K562 treated with DMSO at 1 percent for 12 hours (cell line): Measurements from ENCODE around the gene VPS25. TPM values are rescaled to one million over a fixed set of nuclear protein-coding genes. Genes with fewer than 3 reads are reported as not detected.

ENCODE experiments used
- total RNA-seq: library from RNA; unstranded; fragments of 300-600 nt; gene quantifications from 2 replicates; pipeline ENCODE4 v1.2.3, GENCODE V29; 2022; ENCODE audit not compliant: insufficient read depth

Gene VPS25
- total RNA-seq: 138 and 158 TPM in 2 replicates

DNA sequence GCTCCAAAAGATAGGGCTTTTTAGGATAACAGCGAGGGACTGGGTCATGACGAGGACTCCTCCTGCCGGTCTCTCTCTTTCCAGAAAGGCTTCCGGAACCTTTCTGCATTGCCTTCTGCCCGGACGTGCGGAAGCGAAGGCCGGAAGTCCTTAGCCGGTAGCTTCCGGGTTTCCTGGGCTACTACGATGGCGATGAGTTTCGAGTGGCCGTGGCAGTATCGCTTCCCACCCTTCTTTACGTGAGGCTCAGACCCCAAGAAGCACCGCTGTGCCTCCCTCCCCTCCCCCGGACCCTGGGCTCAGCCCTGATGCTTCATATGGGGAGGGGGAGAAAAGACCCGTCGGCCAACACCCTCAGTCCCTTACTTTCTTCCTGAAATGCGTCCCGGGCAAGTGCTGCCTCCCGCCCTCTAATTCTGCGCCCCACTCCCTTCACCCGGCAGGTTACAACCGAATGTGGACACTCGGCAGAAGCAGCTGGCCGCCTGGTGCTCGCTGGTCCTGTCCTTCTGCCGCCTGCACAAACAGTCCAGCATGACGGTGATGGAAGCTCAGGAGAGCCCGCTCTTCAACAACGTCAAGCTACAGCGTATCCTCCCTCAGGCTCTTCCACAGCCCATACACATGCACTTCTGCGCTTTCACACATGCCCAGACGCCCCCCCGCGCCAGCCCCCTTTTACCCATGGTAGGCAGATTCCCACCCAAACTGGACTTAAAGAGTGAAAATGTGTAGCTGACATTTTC is at the start of gene VPS25:
Gene VPS25 (plus strand): TSS at position 160 of the 746 bp plus-strand sequence. CDS start 27 bp downstream, at position 187.

DNA sequence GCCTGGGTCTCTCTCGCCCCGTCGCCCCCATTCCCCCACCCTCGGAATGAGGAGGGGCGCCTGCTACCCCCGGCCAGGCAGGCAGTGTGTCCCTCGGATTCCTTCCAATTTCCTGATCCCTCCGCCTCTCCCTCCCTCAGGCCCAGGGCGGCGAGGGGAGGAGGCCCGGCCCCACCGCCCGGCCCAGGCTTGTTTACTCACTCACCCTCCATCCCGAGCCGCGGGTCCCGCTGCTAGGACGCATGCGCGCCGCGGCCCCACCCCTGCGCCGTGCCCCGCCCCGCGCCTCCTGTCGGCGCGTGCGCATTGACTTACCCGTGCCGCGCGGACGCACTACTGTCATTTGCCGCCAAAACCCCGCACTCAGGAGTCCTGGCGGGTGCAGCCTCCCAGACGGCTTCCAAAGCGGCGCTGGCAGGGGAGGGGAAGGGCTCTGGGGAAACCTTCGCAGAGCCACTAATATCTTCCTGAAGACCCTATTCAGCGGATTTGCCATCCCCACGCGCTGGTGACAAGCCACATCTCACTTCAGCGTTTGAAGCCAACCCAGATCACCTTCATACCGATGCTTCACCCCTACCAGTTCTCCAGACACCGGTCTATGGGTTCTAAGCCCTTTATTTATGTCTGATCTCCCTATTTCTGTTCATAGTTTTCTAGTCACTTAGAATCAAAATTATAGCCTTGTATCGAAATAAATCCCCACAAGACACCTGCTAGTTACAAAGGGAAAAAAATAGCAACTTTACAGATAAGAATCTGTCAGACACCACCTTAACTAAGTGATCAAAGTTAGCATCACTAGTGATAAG is 28.2 kb upstream of the VPS25 start, which contains the start of gene EZH1:
Gene EZH1 (minus strand): TSS at position 235 of the 812 bp plus-strand sequence. CDS start 16,099 bp downstream, outside the sequence.

DNA sequence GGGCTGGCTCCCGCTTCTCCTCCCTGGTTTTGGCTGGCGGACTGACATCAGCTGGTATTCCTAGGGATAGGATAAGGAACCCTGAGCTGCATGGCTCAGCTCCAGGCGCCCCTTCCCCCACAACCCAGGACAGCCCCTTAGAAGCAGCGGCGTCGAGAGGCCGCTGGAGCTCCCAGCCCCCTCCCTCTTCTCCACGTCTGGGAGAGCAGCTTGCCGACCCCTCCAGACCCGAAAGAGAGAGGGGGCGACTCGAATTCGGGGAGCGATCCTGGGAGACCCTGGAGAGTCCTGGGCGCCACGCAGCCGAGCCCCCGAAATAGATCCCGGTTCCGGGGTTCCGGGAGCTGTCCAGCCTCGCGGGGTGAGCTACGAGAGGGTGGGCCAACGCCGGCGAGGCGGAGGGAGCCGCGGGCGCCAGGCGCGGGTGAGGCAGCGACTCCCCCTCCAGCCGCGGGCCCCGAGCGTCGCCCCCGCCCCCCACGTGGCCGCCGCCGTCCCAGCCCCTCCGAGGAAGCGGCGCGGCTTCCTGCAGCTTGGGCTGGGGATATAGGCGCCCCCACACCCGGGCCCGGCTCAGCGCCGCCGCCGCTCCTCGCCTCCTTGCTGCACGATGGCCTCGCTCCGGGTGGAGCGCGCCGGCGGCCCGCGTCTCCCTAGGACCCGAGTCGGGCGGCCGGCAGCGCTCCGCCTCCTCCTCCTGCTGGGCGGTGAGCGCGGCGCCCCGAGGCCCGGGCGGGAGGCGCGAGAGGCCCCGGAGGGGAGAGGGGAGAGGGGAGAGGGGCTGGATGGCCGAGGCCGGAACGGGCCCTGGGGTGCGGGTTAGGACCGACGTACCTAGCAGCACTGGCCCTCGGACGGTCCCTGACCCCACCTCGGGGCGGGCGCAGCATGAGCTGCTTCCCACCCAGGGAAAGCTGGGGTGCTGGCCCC is 12.3 kb upstream of the VPS25 start, which contains the start of gene RAMP2:
Gene RAMP2 (plus strand): TSS at position 576 of the 930 bp plus-strand sequence. CDS start 35 bp downstream, at position 611.

GRCh38 chr17:42779936-42780850 is 6.9 kb downstream of the VPS25 start, which contains the start of gene WNK4:
WNK4 (plus strand) TSS chr17:42780610; CDS start chr17:42780699, 89 bp downstream.

DNA sequence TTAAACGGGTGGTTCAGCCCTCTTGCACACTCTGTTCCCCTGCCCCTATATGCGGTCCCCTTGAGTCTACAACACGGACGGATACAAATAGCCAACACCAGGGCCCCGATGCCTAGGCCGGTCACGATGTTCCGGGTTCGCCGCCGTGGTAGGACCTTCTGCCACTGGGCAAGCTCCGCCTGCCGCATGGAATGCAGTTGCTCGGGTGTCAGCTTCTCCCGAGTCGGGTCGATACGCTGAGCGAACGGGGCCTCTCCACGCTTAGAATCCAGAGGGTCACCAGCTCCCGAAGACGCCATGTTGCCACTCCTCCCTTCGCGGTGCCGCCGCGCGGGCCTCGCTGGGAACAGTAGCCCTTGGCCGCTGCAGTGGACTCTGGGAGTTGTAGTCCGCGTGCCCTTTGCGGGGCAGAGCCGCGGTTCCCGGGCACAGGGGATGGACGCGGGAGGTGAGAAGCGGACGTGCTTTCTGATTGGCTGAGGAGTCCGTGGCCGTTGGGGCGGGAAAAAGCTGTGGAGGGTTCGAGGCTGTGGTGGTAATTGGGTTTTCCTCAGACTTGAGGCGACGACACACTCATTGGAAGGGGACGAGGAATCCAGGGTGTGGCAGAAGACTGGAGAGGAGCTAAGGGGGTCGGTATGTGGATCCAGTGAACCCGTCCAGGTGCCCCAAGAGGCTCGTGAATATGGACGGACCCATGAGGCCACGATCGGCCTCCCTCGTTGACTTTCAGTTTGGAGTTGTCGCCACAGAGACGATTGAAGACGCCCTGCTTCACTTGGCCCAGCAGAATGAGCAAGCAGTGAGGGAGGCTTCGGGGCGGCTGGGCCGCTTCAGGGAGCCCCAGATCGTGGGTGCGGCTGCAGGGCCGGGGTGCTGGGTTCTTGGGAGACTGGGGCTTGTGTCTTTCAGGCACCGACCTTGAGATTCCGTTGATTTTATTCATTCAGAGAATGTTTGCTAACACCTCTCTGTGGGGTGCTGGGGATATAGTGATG is 25.4 kb downstream of the VPS25 start, which contains the start of the genes CNTD1 and COA3:
Gene CNTD1 (plus strand): TSS at position 479 of the 998 bp plus-strand sequence. CDS start 207 bp downstream, at position 686.
Gene COA3 (minus strand): TSS at position 322 of the 998 bp plus-strand sequence. CDS start 23 bp downstream, at position 299.

Other genes starting within 250 kb of the VPS25 start
- gene NAGLU, start 237.2 kb upstream of the VPS25 start, total RNA-seq: 13.4 and 17.2 TPM in 2 replicates
- 5.9 and 6.6 TPM in 2 replicates for gene HSD17B1, start 220.5 kb upstream of the VPS25 start, total RNA-seq
- 88.6 and 138 TPM in 2 replicates for gene COASY, start 211.3 kb upstream of the VPS25 start, total RNA-seq
- gene MLX, start 206.3 kb upstream of the VPS25 start, total RNA-seq: 27.7 and 48.9 TPM in 2 replicates
- gene PSMC3IP, start 195.7 kb upstream of the VPS25 start, total RNA-seq: 38.2 and 56.8 TPM in 2 replicates
- 14.6 and 33.4 TPM in 2 replicates for gene RETREG3, start 164.1 kb upstream of the VPS25 start, total RNA-seq
- 113 and 147 TPM in 2 replicates for gene TUBG1, start 163.8 kb upstream of the VPS25 start, total RNA-seq
- gene TUBG2, start 114.2 kb upstream of the VPS25 start, total RNA-seq: not detected in 2 replicates
- gene PLEKHH3, start 96.5 kb upstream of the VPS25 start, total RNA-seq: 43.8 and 49.4 TPM in 2 replicates
- 9.2 and 13.7 TPM in 2 replicates for gene CCR10, start 91.6 kb upstream of the VPS25 start, total RNA-seq
- gene CNTNAP1, start 90.9 kb upstream of the VPS25 start, total RNA-seq: 0.24 and 2.2 TPM in 2 replicates
- gene EZH1, start 28.4 kb upstream of the VPS25 start, total RNA-seq: 9.5 and 29.4 TPM in 2 replicates
- not detected in 2 replicates for gene RAMP2, start 12.2 kb upstream of the VPS25 start, total RNA-seq
- 2.8 and 9.5 TPM in 2 replicates for gene WNK4, start 7.2 kb downstream of the VPS25 start, total RNA-seq
- gene COA3, start 25.3 kb downstream of the VPS25 start, total RNA-seq: 65.3 and 74.5 TPM in 2 replicates
- 0.37 and 0.66 TPM in 2 replicates for gene CNTD1, start 25.4 kb downstream of the VPS25 start, total RNA-seq
- 26.2 and 52.7 TPM in 2 replicates for gene BECN1, start 50.8 kb downstream of the VPS25 start, total RNA-seq
- gene PSME3, start 59.9 kb downstream of the VPS25 start, total RNA-seq: 61.1 and 143 TPM in 2 replicates
- 1.1 and 4.3 TPM in 2 replicates for gene AOC2, start 71.1 kb downstream of the VPS25 start, total RNA-seq
- 1.1 and 3.4 TPM in 2 replicates for gene AOC3, start 77.8 kb downstream of the VPS25 start, total RNA-seq
- not detected in 2 replicates for gene G6PC1, start 127.3 kb downstream of the VPS25 start, total RNA-seq
- gene AARSD1, start 191.0 kb downstream of the VPS25 start, total RNA-seq: 23.1 and 31.4 TPM in 2 replicates
- 1.7 and 2.2 TPM in 2 replicates for gene PTGES3L, start 206.6 kb downstream of the VPS25 start, total RNA-seq
- gene RUNDC1, start 207.1 kb downstream of the VPS25 start, total RNA-seq: 9.1 and 17.5 TPM in 2 replicates
- gene RPL27, start 225.0 kb downstream of the VPS25 start, total RNA-seq: 4,551 and 6,279 TPM in 2 replicates
- 41.3 and 45.4 TPM in 2 replicates for gene IFI35, start 233.3 kb downstream of the VPS25 start, total RNA-seq
- 299 and 397 TPM in 2 replicates for gene VAT1, start 248.9 kb downstream of the VPS25 start, total RNA-seq